ENCODE measurements around the gene GPC6. TPM values are rescaled to one million over a fixed set of nuclear protein-coding genes. Genes with fewer than 3 reads are reported as not detected.

The GPC6 gene
- total RNA-seq, 6 donors from 2014 or later, result 1.3 to 7.3 (median 3.4) TPM

- DNase-seq (no peak), ATAC-seq (ENCODE audit: low FRiP score in 2 of 2) (no peak)
- Histone ChIP-seq H3K27ac (no peak overlapping the region), H3K36me3 (no peaks in the 10 kb centered on the region), H3K4me3 (no peak overlapping the region), H3K9me3 (no peaks in the 10 kb centered on the region), H3K4me1 (no peaks in the 10 kb centered on the region), H3K27me3 (no peaks in the 10 kb centered on the region)
- TF ChIP-seq POLR2A (IDR thresholded peaks at IDR 0.05) (no peak), EP300 (IDR thresholded peaks at IDR 0.05) (no peak), POLR2AphosphoS5 (IDR thresholded peaks at IDR 0.05) (no peak)
- TF ChIP-seq, protein P1, sequence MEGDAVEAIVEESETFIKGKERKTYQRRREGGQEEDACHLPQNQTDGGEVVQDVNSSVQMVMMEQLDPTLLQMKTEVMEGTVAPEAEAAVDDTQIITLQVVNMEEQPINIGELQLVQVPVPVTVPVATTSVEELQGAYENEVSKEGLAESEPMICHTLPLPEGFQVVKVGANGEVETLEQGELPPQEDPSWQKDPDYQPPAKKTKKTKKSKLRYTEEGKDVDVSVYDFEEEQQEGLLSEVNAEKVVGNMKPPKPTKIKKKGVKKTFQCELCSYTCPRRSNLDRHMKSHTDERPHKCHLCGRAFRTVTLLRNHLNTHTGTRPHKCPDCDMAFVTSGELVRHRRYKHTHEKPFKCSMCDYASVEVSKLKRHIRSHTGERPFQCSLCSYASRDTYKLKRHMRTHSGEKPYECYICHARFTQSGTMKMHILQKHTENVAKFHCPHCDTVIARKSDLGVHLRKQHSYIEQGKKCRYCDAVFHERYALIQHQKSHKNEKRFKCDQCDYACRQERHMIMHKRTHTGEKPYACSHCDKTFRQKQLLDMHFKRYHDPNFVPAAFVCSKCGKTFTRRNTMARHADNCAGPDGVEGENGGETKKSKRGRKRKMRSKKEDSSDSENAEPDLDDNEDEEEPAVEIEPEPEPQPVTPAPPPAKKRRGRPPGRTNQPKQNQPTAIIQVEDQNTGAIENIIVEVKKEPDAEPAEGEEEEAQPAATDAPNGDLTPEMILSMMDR (IDR thresholded peaks at IDR 0.05), result no peak
Measured at GRCh38 chr13:94431987-94432386, 1205.4 kb downstream of the GPC6 start.

GRCh38 chr13:94433055-94433961 is 1206.7 kb downstream of the GPC6 start:
- peak; percentile 20 to 40 for ATAC-seq (ENCODE audit: low FRiP score in 2 of 2)
- H3K4me1 ChIP-seq, result no peaks in the 10 kb centered on the region
- H3K27me3 ChIP-seq, result no peaks in the 10 kb centered on the region
- TF ChIP-seq EP300 (IDR thresholded peaks at IDR 0.05), result no peak
- TF ChIP-seq POLR2A (IDR thresholded peaks at IDR 0.05), result no peak
- TF ChIP-seq, protein P1 (IDR thresholded peaks at IDR 0.05), result no peak
- TF ChIP-seq POLR2AphosphoS5 (IDR thresholded peaks at IDR 0.05), result no peak
- H3K4me3 ChIP-seq, result peak overlapping the region in 1 of 4 donors; percentile 1
- peak; percentile 21 to 33 for DNase-seq
- no peaks in the 10 kb centered on the region for H3K36me3 ChIP-seq
- WGBS, 2 donors, result 49 to 54% methylated on average over 19 of the region's 19 CpGs
- no peaks in the 10 kb centered on the region for H3K9me3 ChIP-seq
- no peak overlapping the region for H3K27ac ChIP-seq

DNA sequence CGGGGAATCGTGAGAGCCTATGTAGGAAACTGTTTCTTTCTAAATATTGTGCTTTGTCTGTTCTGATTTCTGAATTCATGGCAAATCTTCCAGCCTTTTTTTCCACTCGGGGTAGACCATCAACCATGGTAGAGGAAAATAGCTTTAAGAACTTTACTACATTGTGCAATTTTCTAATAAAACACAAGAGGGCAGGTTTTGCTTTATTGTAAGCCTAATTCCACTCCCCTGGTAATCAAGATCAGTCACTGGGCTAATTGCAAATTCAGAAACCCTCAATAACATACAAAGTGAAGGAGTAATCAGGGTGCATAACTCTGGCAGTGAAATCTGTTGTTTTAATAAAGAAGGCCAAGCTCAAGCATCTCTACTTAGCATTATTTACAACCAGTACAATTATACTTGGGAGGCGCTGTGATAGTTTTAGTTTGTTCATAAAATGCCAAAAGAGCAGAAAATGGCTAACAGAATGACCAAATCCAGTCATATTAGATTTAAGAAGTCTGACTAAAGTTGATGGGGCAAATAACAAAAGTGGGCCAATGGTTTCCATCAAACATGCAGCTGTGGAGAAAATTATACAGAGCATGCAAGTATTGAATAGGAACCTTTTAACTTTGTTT is 1209.1 kb downstream of the GPC6 start:
- H3K4me3 ChIP-seq, result no peak overlapping the region
- no peaks in the 10 kb centered on the region for H3K4me1 ChIP-seq
- ATAC-seq (ENCODE audit: low FRiP score in 2 of 2) (peak in 1 of 2 donors; percentile 77), DNase-seq (no peak)
- H3K27ac ChIP-seq, result no peak overlapping the region
- H3K27me3 ChIP-seq, result no peaks in the 10 kb centered on the region
- H3K36me3 ChIP-seq, result no peaks in the 10 kb centered on the region
- H3K9me3 ChIP-seq, result no peaks in the 10 kb centered on the region
- TF ChIP-seq POLR2A (IDR thresholded peaks at IDR 0.05), result no peak
- TF ChIP-seq, protein P1 (IDR thresholded peaks at IDR 0.05), result peak; percentile 26 to 59 (median 48)
- WGBS, 2 donors, result 44% methylated on average over 4 of the region's 4 CpGs

DNA sequence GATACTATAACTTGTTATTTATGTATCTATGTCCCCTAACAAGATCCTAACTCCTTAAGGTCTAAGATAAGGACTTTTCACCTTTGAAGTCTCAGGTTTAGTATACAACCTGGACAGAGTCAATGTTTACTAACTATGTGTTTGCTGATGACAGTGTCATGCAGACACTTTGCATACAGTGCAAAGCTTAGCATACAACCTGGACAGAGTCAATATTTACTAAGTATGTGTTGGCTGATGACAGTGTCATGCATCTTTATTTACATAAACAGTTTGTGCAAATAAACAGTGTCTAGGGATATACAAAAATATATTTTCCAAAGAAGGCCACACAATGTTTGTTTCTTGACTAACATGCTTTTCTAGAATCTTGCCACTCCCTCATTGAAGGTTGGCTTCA is 1218.2 kb downstream of the GPC6 start:
- H3K27me3 ChIP-seq, result no peaks in the 10 kb centered on the region
- H3K4me3 ChIP-seq, result no peak overlapping the region
- H3K36me3 ChIP-seq, result no peaks in the 10 kb centered on the region
- ATAC-seq (ENCODE audit: low FRiP score in 2 of 2), result no peak
- TF ChIP-seq POLR2AphosphoS5 (IDR thresholded peaks at IDR 0.05), result no peak
- TF ChIP-seq, protein P1 (IDR thresholded peaks at IDR 0.05), result no peak
- DNase-seq, result no peak
- no peak overlapping the region for H3K27ac ChIP-seq
- H3K4me1 ChIP-seq, result no peaks in the 10 kb centered on the region
- no peaks in the 10 kb centered on the region for H3K9me3 ChIP-seq
